ENCODE measurements around the gene CCNJL.

Gene CCNJL

DNA sequence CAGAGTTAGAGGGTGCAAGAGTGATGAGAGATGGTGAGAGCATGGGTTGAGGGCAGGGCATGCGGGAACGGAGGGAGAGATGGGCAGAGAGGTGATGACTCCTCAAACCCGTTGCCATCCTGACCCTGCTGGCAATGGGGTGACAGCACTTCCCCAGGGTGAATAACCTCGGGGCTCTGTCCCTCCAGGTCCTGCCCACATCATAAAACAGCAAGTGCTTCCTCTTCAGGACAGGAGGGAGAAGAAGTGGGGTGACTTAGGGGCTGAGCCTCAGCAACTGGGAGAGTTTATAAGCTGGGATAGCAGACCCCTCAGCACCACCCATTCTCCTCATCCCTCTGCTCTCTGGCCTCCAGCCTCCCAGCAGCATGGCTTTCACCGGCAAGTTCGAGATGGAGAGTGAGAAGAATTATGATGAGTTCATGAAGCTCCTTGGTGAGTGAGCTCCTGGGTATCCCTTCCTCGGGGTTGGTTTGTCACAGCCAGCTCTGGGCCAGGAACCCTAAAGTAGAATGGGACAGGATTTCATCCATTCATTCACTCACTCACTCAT lies 83.1 kb downstream of the CCNJL start, which contains the start of gene FABP6:
FABP6 (plus strand) TSS at position 317 of the 553 bp plus-strand sequence; CDS start at position 369, 52 bp downstream.
- no peak for DNase-seq (ENCODE audit: low read depth, low spot score)

DNA sequence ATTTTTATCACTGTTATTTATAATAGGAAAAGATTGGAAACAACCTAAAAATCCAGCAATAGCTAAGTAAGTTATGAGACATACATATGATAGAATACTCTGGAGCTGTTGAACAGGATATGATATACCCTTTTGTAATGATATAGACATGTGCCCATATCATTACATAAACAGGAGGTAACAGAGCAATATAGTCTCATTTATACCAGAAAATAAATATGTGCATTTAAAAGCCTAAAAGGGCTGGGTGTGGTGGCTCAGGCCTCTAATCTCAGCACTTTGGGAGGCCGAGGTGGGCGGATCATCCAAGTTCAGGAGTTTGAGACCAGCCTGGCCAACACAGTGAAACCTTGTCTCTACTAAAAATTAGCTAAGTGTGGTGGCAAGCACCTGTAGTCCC lies 85.4 kb downstream of the CCNJL start:
- DNase-seq (ENCODE audit: low read depth, low spot score): no peak

DNA sequence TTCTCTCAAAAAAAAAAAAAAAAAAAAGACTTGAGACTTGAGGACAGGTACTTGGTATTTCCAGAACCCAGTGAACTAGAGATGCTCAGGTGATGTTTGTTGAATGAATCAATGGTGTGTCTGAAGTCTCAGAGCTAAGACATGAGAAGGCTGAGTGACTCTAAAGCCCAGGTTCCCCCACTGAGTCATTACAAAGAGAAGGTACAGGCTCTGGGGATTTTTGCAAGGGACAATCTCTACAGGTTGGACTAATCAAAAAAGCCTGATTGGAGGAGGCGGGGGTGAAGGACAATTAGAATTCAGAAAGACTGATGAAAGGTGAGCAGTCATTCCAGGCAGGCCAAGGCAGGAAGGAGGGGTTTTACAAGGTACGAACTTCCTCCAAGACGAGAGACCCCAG lies 91.3 kb downstream of the CCNJL start:
- DNase-seq (ENCODE audit: low read depth, low spot score): no peak

DNA sequence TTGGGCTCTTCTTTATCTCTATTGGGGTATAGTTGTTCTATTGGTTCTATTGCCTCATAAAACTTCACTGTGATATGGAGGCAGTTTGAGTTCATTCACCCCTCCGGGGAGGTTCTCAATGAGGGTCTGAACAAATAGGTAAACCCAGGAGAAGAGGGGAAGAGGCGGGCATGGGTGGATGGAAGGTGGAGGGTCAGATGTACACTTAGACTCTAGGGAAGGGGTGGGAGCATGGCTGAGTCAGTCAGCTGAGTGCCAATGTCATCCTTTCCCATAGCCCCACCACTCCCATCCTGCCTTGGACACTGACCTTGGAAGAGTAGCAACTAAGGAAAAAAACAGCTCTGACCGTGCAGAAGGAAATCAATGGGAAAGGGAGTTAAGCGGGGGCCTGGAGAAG lies 93.0 kb downstream of the CCNJL start:
- DNase-seq (ENCODE audit: low read depth, low spot score): no peak

DNA sequence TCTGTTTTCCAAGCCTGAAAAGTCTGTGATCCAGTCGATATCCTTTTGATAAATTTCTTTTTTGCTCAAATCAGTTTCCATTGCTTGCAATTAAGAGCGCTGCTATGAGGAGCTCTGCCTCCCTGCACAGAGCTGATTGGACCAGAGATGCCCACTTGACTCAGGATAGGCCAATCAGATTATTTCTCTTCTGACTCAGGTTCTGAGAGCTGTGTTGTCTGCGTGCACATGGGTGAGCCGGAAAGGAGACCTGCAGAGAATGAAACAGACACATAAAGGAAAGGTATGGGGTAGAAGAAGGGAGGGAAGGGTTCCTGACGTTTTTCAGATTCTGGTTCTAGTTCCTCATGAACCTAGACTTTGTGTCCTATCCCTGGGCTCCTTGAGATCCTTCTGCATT lies 98.8 kb downstream of the CCNJL start:
- DNase-seq (ENCODE audit: low read depth, low spot score): no peak

DNA sequence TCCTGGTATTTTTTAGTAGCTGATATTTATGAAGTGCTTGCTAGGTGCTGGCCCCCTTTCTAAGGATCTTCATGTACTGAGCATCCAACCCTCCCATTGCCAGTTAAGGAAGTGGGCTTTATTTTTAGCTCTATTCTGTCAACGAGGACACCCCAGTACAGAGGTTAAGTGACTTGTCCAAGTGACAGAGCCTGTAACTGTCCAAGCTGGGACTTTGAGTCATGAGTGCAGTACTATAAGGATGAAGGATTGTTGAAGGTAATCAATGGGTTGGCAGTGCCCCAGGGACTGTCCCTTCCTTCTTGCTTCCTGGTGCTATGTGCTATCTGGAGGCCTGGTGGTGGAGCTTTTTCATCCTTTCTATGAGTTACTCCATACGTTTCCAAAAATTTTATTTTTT lies 101.0 kb downstream of the CCNJL start:
- no peak for DNase-seq (ENCODE audit: low read depth, low spot score)

DNA sequence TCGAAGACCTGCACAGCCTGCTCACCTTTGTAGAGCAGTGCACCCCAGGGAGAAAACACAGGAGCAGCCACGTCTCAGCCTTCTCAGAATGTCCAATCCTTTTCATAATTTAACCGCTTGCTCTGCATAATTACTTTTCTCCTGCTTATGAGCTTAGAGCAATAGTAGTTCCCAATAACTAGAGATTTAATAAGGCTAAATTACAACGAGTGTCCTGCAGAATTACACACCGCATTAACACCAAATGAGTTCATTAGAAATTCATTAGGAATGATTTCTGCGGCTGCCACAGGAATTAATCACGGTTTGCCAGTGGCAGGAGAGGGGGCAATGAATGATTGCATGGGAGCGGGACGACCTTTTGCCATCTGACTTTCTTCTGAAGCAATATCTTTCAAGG lies 101.8 kb downstream of the CCNJL start:
- no peak for DNase-seq (ENCODE audit: low read depth, low spot score)

DNA sequence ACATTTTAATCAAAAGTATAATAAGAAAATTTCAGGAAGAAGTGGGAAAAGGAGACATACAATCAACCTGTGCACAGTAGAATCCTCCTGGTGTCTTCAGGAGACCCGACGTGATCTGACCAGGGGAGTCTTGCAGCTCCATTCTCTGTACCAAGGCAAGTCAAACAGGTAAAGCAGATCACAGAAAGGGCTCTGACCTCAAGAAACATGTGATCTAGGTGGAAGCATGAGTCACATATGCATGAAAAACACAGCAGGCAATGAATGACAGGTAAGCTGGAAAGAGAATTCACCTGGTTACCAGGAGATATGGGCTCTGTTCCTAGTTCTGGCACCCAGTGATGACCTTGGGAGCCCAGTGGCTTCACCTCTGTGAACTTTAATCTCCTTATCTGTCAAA lies 102.4 kb downstream of the CCNJL start:
- no peak for DNase-seq (ENCODE audit: low read depth, low spot score)

DNA sequence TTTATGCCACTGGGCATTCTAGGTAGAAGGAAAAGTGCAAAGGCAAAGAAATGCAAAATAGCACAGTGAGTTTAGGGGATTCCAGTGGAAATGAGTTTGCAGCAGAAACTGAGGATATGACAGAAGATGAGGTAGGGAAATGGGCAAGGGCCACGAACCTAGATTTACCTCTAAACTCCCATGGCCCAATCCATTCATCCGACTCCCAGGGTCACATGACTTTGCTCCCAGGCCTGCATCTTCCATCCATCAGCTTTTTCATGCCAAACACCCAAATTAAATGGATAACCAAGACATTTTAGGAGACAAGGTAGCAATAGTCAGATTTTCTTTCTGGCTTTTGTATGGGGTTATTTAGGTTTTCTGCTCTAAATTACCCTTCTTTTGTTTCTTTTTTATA lies 105.3 kb downstream of the CCNJL start:
- no peak for DNase-seq (ENCODE audit: low read depth, low spot score)

Measured in activated CD4-positive, CD25-positive, alpha-beta regulatory T cell treated with anti-CD3 and anti-CD28 coated beads, Interleukin-2, amount 50 U/mL, for 16 hours (primary cell).